ENCODE data around the gene FAAP24.
A peak's percentile ranks its signal among the peaks of the same experiment; 100 is the strongest.
"Not testable (repeated sequence)": the region's sequence is repeated elsewhere in the genome, so short reads cannot be mapped to it uniquely, and the experiment has no call there.

The FAAP24 gene

GRCh38 chr19:32935629-32936028 lies 36.4 kb upstream of the FAAP24 start:
- H3K4me3 ChIP-seq (ENCODE audit: low read length): no peak overlapping the region
- H3K27me3 ChIP-seq (ENCODE audit: insufficient read depth, low read length, poor library complexity): no peaks in the 10 kb centered on the region
- no peak overlapping the region for H2BK5ac ChIP-seq (ENCODE audit: low read length)
- H4K5ac ChIP-seq (ENCODE audit: low read length): no peak overlapping the region
- DNase-seq: no peak
- H2BK15ac ChIP-seq (replicated peaks; ENCODE audit: low read depth): no peak overlapping the region
- H3K4ac ChIP-seq (ENCODE audit: low read depth, low read length): no peak overlapping the region
- H2AK5ac ChIP-seq (ENCODE audit: low read length): no peak overlapping the region
- H3K18ac ChIP-seq (ENCODE audit: low read length): no peak overlapping the region
- H3K4me1 ChIP-seq (ENCODE audit: control insufficient read depth, low read depth, low read length): no peaks in the 10 kb centered on the region
- no peak overlapping the region for H3K23ac ChIP-seq (ENCODE audit: low read length)
- H2BK120ac ChIP-seq (ENCODE audit: low read depth, low read length): no peak overlapping the region
- H3K27ac ChIP-seq (ENCODE audit: low read depth, low read length): no peak overlapping the region
- no peaks in the 10 kb centered on the region for H3K36me3 ChIP-seq (ENCODE audit: control insufficient read depth, insufficient read depth, low read length)
- no peaks in the 10 kb centered on the region for H3K79me2 ChIP-seq (ENCODE audit: control insufficient read depth, insufficient read depth, low read length)
- no CpG with 5 or more reads among the region's 9 CpGs for WGBS (ENCODE audit: extremely low coverage, insufficient coverage, low lambda C conversion rate)
- no peak overlapping the region for H3K9ac ChIP-seq (ENCODE audit: low read length)
- no peak overlapping the region for H3K56ac ChIP-seq (ENCODE audit: low read length)
- H4K8ac ChIP-seq (ENCODE audit: low read depth, low read length): no peak overlapping the region
- H3K79me1 ChIP-seq (ENCODE audit: low read length): no peaks in the 10 kb centered on the region
- no peak overlapping the region for H3K4me2 ChIP-seq (ENCODE audit: low read length)

- no peak overlapping the region for H3K4me2 ChIP-seq (ENCODE audit: low read length)
- no peak overlapping the region for H3K23ac ChIP-seq (ENCODE audit: low read length)
- no CpG with 5 or more reads among the region's 8 CpGs for WGBS (ENCODE audit: extremely low coverage, insufficient coverage, low lambda C conversion rate)
- DNase-seq: no peak
- no peaks in the 10 kb centered on the region for H3K27me3 ChIP-seq (ENCODE audit: insufficient read depth, low read length, poor library complexity)
- H2BK15ac ChIP-seq (replicated peaks; ENCODE audit: low read depth): no peak overlapping the region
- no peak overlapping the region for H3K18ac ChIP-seq (ENCODE audit: low read length)
- no peaks in the 10 kb centered on the region for H3K4me1 ChIP-seq (ENCODE audit: control insufficient read depth, low read depth, low read length)
- H2BK5ac ChIP-seq (ENCODE audit: low read length): no peak overlapping the region
- H2BK120ac ChIP-seq (ENCODE audit: low read depth, low read length): no peak overlapping the region
- H3K9ac ChIP-seq (ENCODE audit: low read length): no peak overlapping the region
- no peak overlapping the region for H2AK5ac ChIP-seq (ENCODE audit: low read length)
- H4K5ac ChIP-seq (ENCODE audit: low read length): no peak overlapping the region
- no peak overlapping the region for H3K4me3 ChIP-seq (ENCODE audit: low read length)
- H3K56ac ChIP-seq (ENCODE audit: low read length): no peak overlapping the region
- no peak overlapping the region for H3K4ac ChIP-seq (ENCODE audit: low read depth, low read length)
- no peaks in the 10 kb centered on the region for H3K79me2 ChIP-seq (ENCODE audit: control insufficient read depth, insufficient read depth, low read length)
- no peak overlapping the region for H4K8ac ChIP-seq (ENCODE audit: low read depth, low read length)
- no peaks in the 10 kb centered on the region for H3K36me3 ChIP-seq (ENCODE audit: control insufficient read depth, insufficient read depth, low read length)
- no peak overlapping the region for H3K27ac ChIP-seq (ENCODE audit: low read depth, low read length)
- H3K79me1 ChIP-seq (ENCODE audit: low read length): no peaks in the 10 kb centered on the region
These were observed 36.0 kb upstream of the FAAP24 start for GRCh38 chr19:32936065-32936464.

GRCh38 chr19:32941273-32941672 lies 30.8 kb upstream of the FAAP24 start:
- not testable (repeated sequence) for H3K4me1 ChIP-seq (ENCODE audit: control insufficient read depth, low read depth, low read length); H3K4me3 ChIP-seq (ENCODE audit: low read length); H3K36me3 ChIP-seq (ENCODE audit: control insufficient read depth, insufficient read depth, low read length); H3K18ac ChIP-seq (ENCODE audit: low read length); H2BK5ac ChIP-seq (ENCODE audit: low read length); H4K5ac ChIP-seq (ENCODE audit: low read length); H3K56ac ChIP-seq (ENCODE audit: low read length); H3K79me2 ChIP-seq (ENCODE audit: control insufficient read depth, insufficient read depth, low read length); H3K27me3 ChIP-seq (ENCODE audit: insufficient read depth, low read length, poor library complexity); H3K9ac ChIP-seq (ENCODE audit: low read length); H2BK15ac ChIP-seq (replicated peaks; ENCODE audit: low read depth); H2BK120ac ChIP-seq (ENCODE audit: low read depth, low read length); H3K4ac ChIP-seq (ENCODE audit: low read depth, low read length); H3K27ac ChIP-seq (ENCODE audit: low read depth, low read length); DNase-seq; H2AK5ac ChIP-seq (ENCODE audit: low read length); H3K79me1 ChIP-seq (ENCODE audit: low read length); H3K4me2 ChIP-seq (ENCODE audit: low read length); H3K23ac ChIP-seq (ENCODE audit: low read length); H4K8ac ChIP-seq (ENCODE audit: low read depth, low read length)
- WGBS (ENCODE audit: extremely low coverage, insufficient coverage, low lambda C conversion rate): no CpG with 5 or more reads among the region's 5 CpGs

- Histone ChIP-seq H3K79me1 (ENCODE audit: low read length) (no peaks in the 10 kb centered on the region), H2AK5ac (ENCODE audit: low read length) (no peak overlapping the region), H3K27me3 (ENCODE audit: insufficient read depth, low read length, poor library complexity) (no peaks in the 10 kb centered on the region), H3K36me3 (ENCODE audit: control insufficient read depth, insufficient read depth, low read length) (no peaks in the 10 kb centered on the region), H4K5ac (ENCODE audit: low read length) (no peak overlapping the region), H4K8ac (ENCODE audit: low read depth, low read length) (no peak overlapping the region), H3K4me1 (ENCODE audit: control insufficient read depth, low read depth, low read length) (no peaks in the 10 kb centered on the region), H3K4ac (ENCODE audit: low read depth, low read length) (no peak overlapping the region), H2BK5ac (ENCODE audit: low read length) (no peak overlapping the region), H3K79me2 (ENCODE audit: control insufficient read depth, insufficient read depth, low read length) (no peaks in the 10 kb centered on the region), H3K18ac (ENCODE audit: low read length) (no peak overlapping the region), H2BK120ac (ENCODE audit: low read depth, low read length) (no peak overlapping the region), H3K4me2 (ENCODE audit: low read length) (no peak overlapping the region), H3K27ac (ENCODE audit: low read depth, low read length) (no peak overlapping the region), H3K23ac (ENCODE audit: low read length) (no peak overlapping the region), H2BK15ac (replicated peaks; ENCODE audit: low read depth) (no peak overlapping the region), H3K56ac (ENCODE audit: low read length) (no peak overlapping the region), H3K4me3 (ENCODE audit: low read length) (no peak overlapping the region), H3K9ac (ENCODE audit: low read length) (no peak overlapping the region)
- WGBS (ENCODE audit: extremely low coverage, insufficient coverage, low lambda C conversion rate): no CpG with 5 or more reads among the region's 3 CpGs
- peak; percentile 2 for DNase-seq
These were observed 26.8 kb upstream of the FAAP24 start for GRCh38 chr19:32945260-32945659.

- Histone ChIP-seq H3K23ac (ENCODE audit: low read length) (no peak overlapping the region), H3K4me3 (ENCODE audit: low read length) (no peak overlapping the region), H2BK120ac (ENCODE audit: low read depth, low read length) (no peak overlapping the region), H3K27ac (ENCODE audit: low read depth, low read length) (no peak overlapping the region), H4K5ac (ENCODE audit: low read length) (no peak overlapping the region), H3K4ac (ENCODE audit: low read depth, low read length) (no peak overlapping the region), H2BK5ac (ENCODE audit: low read length) (no peak overlapping the region), H3K4me1 (ENCODE audit: control insufficient read depth, low read depth, low read length) (no peaks in the 10 kb centered on the region), H3K56ac (ENCODE audit: low read length) (no peak overlapping the region), H3K79me1 (ENCODE audit: low read length) (peaks cover 6% of the 10 kb centered on the region), H4K8ac (ENCODE audit: low read depth, low read length) (no peak overlapping the region), H3K27me3 (ENCODE audit: insufficient read depth, low read length, poor library complexity) (no peaks in the 10 kb centered on the region), H3K36me3 (ENCODE audit: control insufficient read depth, insufficient read depth, low read length) (peaks cover 2% of the 10 kb centered on the region), H2AK5ac (ENCODE audit: low read length) (no peak overlapping the region), H3K18ac (ENCODE audit: low read length) (no peak overlapping the region), H3K79me2 (ENCODE audit: control insufficient read depth, insufficient read depth, low read length) (peaks cover 9% of the 10 kb centered on the region), H3K9ac (ENCODE audit: low read length) (no peak overlapping the region), H3K4me2 (ENCODE audit: low read length) (no peak overlapping the region), H2BK15ac (replicated peaks; ENCODE audit: low read depth) (no peak overlapping the region)
- WGBS (ENCODE audit: extremely low coverage, insufficient coverage, low lambda C conversion rate): no CpG with 5 or more reads among the region's 9 CpGs
- DNase-seq: no peak
These were observed 5.3 kb upstream of the FAAP24 start for GRCh38 chr19:32966750-32967149.

GRCh38 chr19:32969549-32969948 lies 2.5 kb upstream of the FAAP24 start:
- Histone ChIP-seq H3K4ac (ENCODE audit: low read depth, low read length) (no peak overlapping the region), H3K4me3 (ENCODE audit: low read length) (no peak overlapping the region), H4K8ac (ENCODE audit: low read depth, low read length) (no peak overlapping the region), H3K36me3 (ENCODE audit: control insufficient read depth, insufficient read depth, low read length) (no peaks in the 10 kb centered on the region), H3K27ac (ENCODE audit: low read depth, low read length) (no peak overlapping the region), H4K5ac (ENCODE audit: low read length) (no peak overlapping the region), H2BK15ac (replicated peaks; ENCODE audit: low read depth) (no peak overlapping the region), H3K79me2 (ENCODE audit: control insufficient read depth, insufficient read depth, low read length) (peaks cover 9% of the 10 kb centered on the region), H3K23ac (ENCODE audit: low read length) (no peak overlapping the region), H2AK5ac (ENCODE audit: low read length) (no peak overlapping the region), H3K79me1 (ENCODE audit: low read length) (peaks cover 6% of the 10 kb centered on the region), H2BK120ac (ENCODE audit: low read depth, low read length) (no peak overlapping the region), H2BK5ac (ENCODE audit: low read length) (no peak overlapping the region), H3K18ac (ENCODE audit: low read length) (no peak overlapping the region), H3K4me2 (ENCODE audit: low read length) (no peak overlapping the region), H3K56ac (ENCODE audit: low read length) (no peak overlapping the region), H3K4me1 (ENCODE audit: control insufficient read depth, low read depth, low read length) (no peaks in the 10 kb centered on the region), H3K9ac (ENCODE audit: low read length) (no peak overlapping the region), H3K27me3 (ENCODE audit: insufficient read depth, low read length, poor library complexity) (no peaks in the 10 kb centered on the region)
- DNase-seq: no peak
- WGBS (ENCODE audit: extremely low coverage, insufficient coverage, low lambda C conversion rate): no CpG with 5 or more reads among the region's 10 CpGs
